ENCODE data around the gene PTPRK. TPM values are rescaled to one million over a fixed set of nuclear protein-coding genes. Genes with fewer than 3 reads are reported as not detected.

Gene PTPRK
- total and polyA plus RNA-seq, 9 of the 15 experiments (the other 6 are each of a cell fraction or from before 2014, with no cell fraction given) = 0.04 to 0.51 TPM; not detected in 7

DNA sequence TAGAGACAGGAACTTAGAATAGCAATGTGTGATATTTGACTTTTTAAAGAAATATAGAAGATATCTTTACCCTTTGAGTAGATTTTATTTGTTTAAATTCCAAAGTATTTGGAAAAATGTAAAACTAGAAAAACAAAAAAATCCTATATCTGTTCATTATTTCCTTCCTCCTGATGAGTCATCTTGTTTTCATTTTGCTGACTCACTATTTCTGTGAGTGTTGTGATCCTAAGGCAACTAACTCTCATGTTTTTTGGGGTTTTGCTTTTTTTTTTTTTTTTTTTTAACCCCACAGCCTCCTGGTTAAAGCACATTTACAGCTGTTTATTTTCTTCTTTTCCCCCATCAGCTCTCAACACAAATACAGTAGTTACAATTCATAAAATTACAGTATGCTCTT lies 581.7 kb downstream of the PTPRK start:
- H3K79me2 ChIP-seq (ENCODE audit: control insufficient read depth, insufficient read depth, low read length) = no peaks in the 10 kb centered on the region
- intact Hi-C loops (cut with micrococcal nuclease) = no loop called here
- no peak overlapping the region for H3K9ac ChIP-seq (ENCODE audit: insufficient read depth in 1 of 2, low read depth in 2 of 2, low read length in 2 of 2)
- no TSS peak for BruUV-seq (replicated peaks)
- ChIA-PET POLR2A (no interaction called here), CTCF (ENCODE audit: low intra/inter-chr PET ratio) (no interaction called here)
- H2AFZ ChIP-seq (ENCODE audit: low read depth, low read length) = no peak overlapping the region
- no peak overlapping the region for H3K4me3 ChIP-seq
- in situ Hi-C loops (cut with MboI) = no loop called here
- FAIRE-seq (no peak), DNase-seq (ENCODE audit: extremely low read depth in 1 of 4, low spot score in 3 of 4) (peak in 1 of 4 experiments; percentile 3), ATAC-seq (no peak)
- no peaks in the 10 kb centered on the region for H3K4me1 ChIP-seq (replicated peaks in 1 of 2; ENCODE audit: control insufficient read depth in 2 of 2, insufficient read depth in 2 of 2, low read length in 2 of 2)
- H3K36me3 ChIP-seq (ENCODE audit: control insufficient read depth, insufficient read depth, low read length) = no peaks in the 10 kb centered on the region
- H3K9me1 ChIP-seq (ENCODE audit: control insufficient read depth, insufficient read depth, low read length) = no peaks in the 10 kb centered on the region
- H3K4me2 ChIP-seq (ENCODE audit: insufficient read depth, low read length) = no peak overlapping the region
- H3K9me3 ChIP-seq (replicated peaks; ENCODE audit: control insufficient read depth, insufficient read depth, low read depth, low read length) = no peaks in the 10 kb centered on the region
- H4K20me1 ChIP-seq (replicated peaks; ENCODE audit: control insufficient read depth, insufficient read depth, low read length) = no peaks in the 10 kb centered on the region
- no peak overlapping the region for H3K27ac ChIP-seq (ENCODE audit: extremely low read depth, low read depth, low read length)
- no peaks in the 10 kb centered on the region for H3K27me3 ChIP-seq (ENCODE audit: control insufficient read depth in 2 of 2, insufficient read depth in 2 of 2, low read length in 2 of 2)
- TF ChIP-seq HCFC1 (IDR thresholded peaks at IDR 0.05; ENCODE audit: low read depth, low read length) (no peak), GTF2E2 (tag; IDR thresholded peaks at IDR 0.05) (no peak), JUN (IDR thresholded peaks at IDR 0.05; ENCODE audit: borderline replicate concordance, low read depth, low read length) (no peak), JUN (CRISPR knock-in tag; IDR thresholded peaks at IDR 0.05; ENCODE audit: borderline replicate concordance) (no peak), MTA2 (IDR thresholded peaks at IDR 0.05; ENCODE audit: low read depth) (no peak), CEBPZ (IDR thresholded peaks at IDR 0.05; ENCODE audit: borderline replicate concordance, low read depth, low read length) (no peak), U2AF2 (optimal IDR thresholded peaks at IDR 0.05; ENCODE audit: low read depth, low read length) (no peak), MYBL2 (IDR thresholded peaks at IDR 0.05; ENCODE audit: low read depth) (no peak), MYBL2 (CRISPR knock-in tag; IDR thresholded peaks at IDR 0.05; ENCODE audit: borderline replicate concordance) (no peak), MAFF (IDR thresholded peaks at IDR 0.05; ENCODE audit: low read length) (peak; percentile 70), TSHZ1 (CRISPR knock-in tag; IDR thresholded peaks at IDR 0.05) (no peak), SMARCA5 (IDR thresholded peaks at IDR 0.05) (no peak), NFE2 (IDR thresholded peaks at IDR 0.05; ENCODE audit: low read depth) (peak; percentile 51; the same call in 1 of the 2 replicates)
- TF ChIP-seq, protein P1, sequence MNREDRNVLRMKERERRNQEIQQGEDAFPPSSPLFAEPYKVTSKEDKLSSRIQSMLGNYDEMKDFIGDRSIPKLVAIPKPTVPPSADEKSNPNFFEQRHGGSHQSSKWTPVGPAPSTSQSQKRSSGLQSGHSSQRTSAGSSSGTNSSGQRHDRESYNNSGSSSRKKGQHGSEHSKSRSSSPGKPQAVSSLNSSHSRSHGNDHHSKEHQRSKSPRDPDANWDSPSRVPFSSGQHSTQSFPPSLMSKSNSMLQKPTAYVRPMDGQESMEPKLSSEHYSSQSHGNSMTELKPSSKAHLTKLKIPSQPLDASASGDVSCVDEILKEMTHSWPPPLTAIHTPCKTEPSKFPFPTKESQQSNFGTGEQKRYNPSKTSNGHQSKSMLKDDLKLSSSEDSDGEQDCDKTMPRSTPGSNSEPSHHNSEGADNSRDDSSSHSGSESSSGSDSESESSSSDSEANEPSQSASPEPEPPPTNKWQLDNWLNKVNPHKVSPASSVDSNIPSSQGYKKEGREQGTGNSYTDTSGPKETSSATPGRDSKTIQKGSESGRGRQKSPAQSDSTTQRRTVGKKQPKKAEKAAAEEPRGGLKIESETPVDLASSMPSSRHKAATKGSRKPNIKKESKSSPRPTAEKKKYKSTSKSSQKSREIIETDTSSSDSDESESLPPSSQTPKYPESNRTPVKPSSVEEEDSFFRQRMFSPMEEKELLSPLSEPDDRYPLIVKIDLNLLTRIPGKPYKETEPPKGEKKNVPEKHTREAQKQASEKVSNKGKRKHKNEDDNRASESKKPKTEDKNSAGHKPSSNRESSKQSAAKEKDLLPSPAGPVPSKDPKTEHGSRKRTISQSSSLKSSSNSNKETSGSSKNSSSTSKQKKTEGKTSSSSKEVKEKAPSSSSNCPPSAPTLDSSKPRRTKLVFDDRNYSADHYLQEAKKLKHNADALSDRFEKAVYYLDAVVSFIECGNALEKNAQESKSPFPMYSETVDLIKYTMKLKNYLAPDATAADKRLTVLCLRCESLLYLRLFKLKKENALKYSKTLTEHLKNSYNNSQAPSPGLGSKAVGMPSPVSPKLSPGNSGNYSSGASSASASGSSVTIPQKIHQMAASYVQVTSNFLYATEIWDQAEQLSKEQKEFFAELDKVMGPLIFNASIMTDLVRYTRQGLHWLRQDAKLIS (CRISPR knock-in tag; IDR thresholded peaks at IDR 0.05) = no peak

Measured in K562 (cell line).